ENCODE data around the gene RBKS.

- no peak for TF ChIP-seq CTCF (conservative IDR thresholded peaks at IDR 0.05 in 1 of 2, IDR thresholded peaks at IDR 0.05 in 1 of 2; ENCODE audit: low read depth in 1 of 2, low read length in 2 of 2)
- no peak for TF ChIP-seq EZH2 (IDR thresholded peaks at IDR 0.05; ENCODE audit: low read length, missing control alignments)
Measured at GRCh38 chr2:27891673-27892105, 1.5 kb upstream of the RBKS start.
